HepG2 (cell line): ENCODE results near the gene NOX3. TPM values are rescaled to one million over a fixed set of nuclear protein-coding genes. Genes with fewer than 3 reads are reported as not detected.
A peak's percentile ranks its signal among the peaks of the same experiment; 100 is the strongest.

Experiments used
- AKAP8 ChIP-seq: sonication (generic); formaldehyde crosslinking; IDR thresholded peaks from 2 replicates; pipeline ENCODE4 v1.5.1; 2020; ENCODE audit warnings: mild to moderate bottlenecking, missing genetic modification reagents
- BRCA1 ChIP-seq: sonication (generic); formaldehyde crosslinking; IDR thresholded peaks from 2 replicates; pipeline ENCODE4 v1.4.0; 2020; ENCODE audit warnings: missing genetic modification reagents
- CHD4 ChIP-seq: fragments of 200-600 bp; sonication (generic); IDR thresholded peaks from 2 replicates; pipeline ENCODE4 v1.7.0; 2017; ENCODE audit warnings: mild to moderate bottlenecking, low read length, borderline replicate concordance
- DR1 ChIP-seq: sonication (generic); formaldehyde crosslinking; IDR thresholded peaks from 2 replicates; pipeline ENCODE4 v1.8.0; 2021; ENCODE audit warnings: mild to moderate bottlenecking, missing genetic modification reagents, inconsistent platforms
- HBP1 ChIP-seq: IDR thresholded peaks from 2 replicates; pipeline ENCODE4 v1.6.1; 2016; ENCODE audit warnings: low read depth, control low read depth
- IRX3 ChIP-seq: sonication (generic); formaldehyde crosslinking; IDR thresholded peaks from 2 replicates; pipeline ENCODE4 v1.8.1; 2023; ENCODE audit warnings: mild to moderate bottlenecking, low read depth, missing genetic modification reagents, borderline replicate concordance
- NAIF1 ChIP-seq: sonication (generic); formaldehyde crosslinking; IDR thresholded peaks from 2 replicates; pipeline ENCODE4 v1.5.0; 2020; ENCODE audit warnings: mild to moderate bottlenecking, missing genetic modification reagents, borderline replicate concordance
- PAF1 ChIP-seq: IDR thresholded peaks from 2 replicates; pipeline ENCODE4 v1.6.1; 2016; ENCODE audit warnings: missing genetic modification reagents, missing compliant biosample characterization
- PCBP1 ChIP-seq: fragments of 200-400 bp; formaldehyde crosslinking; IDR thresholded peaks from 2 replicates; pipeline ENCODE4 v1.6.1; 2017; ENCODE audit warnings: mild to moderate bottlenecking, low read depth, low read length, borderline replicate concordance
- POGK ChIP-seq: sonication (generic); formaldehyde crosslinking; conservative IDR thresholded peaks from 2 replicates; pipeline ENCODE4 v1.8.0; 2022; ENCODE audit warnings: mild to moderate bottlenecking, moderate library complexity, missing genetic modification reagents
- RXRB ChIP-seq: IDR thresholded peaks from 2 replicates; pipeline ENCODE4 v1.6.1; 2016; ENCODE audit warnings: borderline replicate concordance, missing genetic modification reagents, missing compliant biosample characterization
- SMAD3 ChIP-seq: sonication (generic); formaldehyde crosslinking; IDR thresholded peaks from 2 replicates; pipeline ENCODE4 v1.4.0; 2020; ENCODE audit warnings: missing genetic modification reagents
- ZBTB46 ChIP-seq: sonication (generic); formaldehyde crosslinking; IDR thresholded peaks from 2 replicates; pipeline ENCODE4 v1.4.0; 2020; ENCODE audit warnings: mild to moderate bottlenecking, missing genetic modification reagents, borderline replicate concordance
- ZNF264 ChIP-seq: sonication (generic); formaldehyde crosslinking; IDR thresholded peaks from 2 replicates; pipeline ENCODE4 v1.4.0; 2020; ENCODE audit warnings: missing genetic modification reagents
- ZNF703 ChIP-seq: sonication (generic); formaldehyde crosslinking; IDR thresholded peaks from 2 replicates; pipeline ENCODE4 v1.5.1; 2020; ENCODE audit warnings: missing genetic modification reagents, mild to moderate bottlenecking, moderate library complexity, borderline replicate concordance
- polyA plus RNA-seq, 8 experiments: library from polyadenylated mRNA; depleted of rRNA in 3 of 8; stranded (reverse) in 7 of 8; unstranded in 1 of 8; fragments of >200 nt; fragmentation: Illumina TruSeq in 4 of 8; extraction: Trizol in 4 of 8; gene quantifications; 2 replicates each; pipeline versions ENCODE4 v1.2.1 to v1.2.3, GENCODE V29; 2011 to 2016; ENCODE audit warnings: low read depth in 4 of 8, missing spikeins in 1 of 8, mixed read lengths in 1 of 8; ENCODE audit not compliant: insufficient read depth in 1 of 8
- total RNA-seq, 5 experiments: library from RNA; depleted of rRNA; stranded (reverse); fragments of >200 nt; fragmentation: Illumina TruSeq; extraction: Trizol; gene quantifications; 2 replicates each; pipeline ENCODE4 v1.2.3, GENCODE V29; 2016; ENCODE audit warnings: low read depth in 1 of 5

Gene NOX3
- total and polyA plus RNA-seq, 2 of the 13 experiments (the other 11 are each of a cell fraction or from before 2014, with no cell fraction given), result 0.09 to 0.18 TPM

GRCh38 chr6:155399062-155399744 is 56.4 kb downstream of the NOX3 start (continued):
- TF ChIP-seq POGK (CRISPR knock-in tag) (peak; percentile 59), IRX3 (0 out of 2 replicates have a peak, but pooled peaks have one; percentile 42), ZNF264 (CRISPR knock-in tag) (peak; percentile 98), PCBP1 (no peak), BRCA1 (CRISPR knock-in tag) (peak; percentile 94; the same call in 1 of the 2 replicates), HBP1 (CRISPR knock-in tag) (0 out of 2 replicates have a peak, but pooled peaks have one; percentile 81), RXRB (peak; percentile 99), ZBTB46 (CRISPR knock-in tag) (no peak), NAIF1 (CRISPR knock-in tag) (no peak; the same call in 1 of the 2 replicates), CHD4 (0 out of 2 replicates have a peak, but pooled peaks have one; percentile 65), DR1 (CRISPR knock-in tag) (peak; percentile 93), PAF1 (CRISPR knock-in tag) (no peak), AKAP8 (CRISPR knock-in tag) (peak; percentile 93; the same call in 1 of the 2 replicates), ZNF703 (CRISPR knock-in tag) (peak; percentile 47; the same call in 1 of the 2 replicates), SMAD3 (CRISPR knock-in tag) (peak; percentile 99)
